SK-N-SH (cell line): ENCODE measurements around the gene EIF4H. TPM values are rescaled to one million over a fixed set of nuclear protein-coding genes. Genes with fewer than 3 reads are reported as not detected.

Source experiments
- CTCF ChIA-PET: fragments of 300-600, 350-600 bp; formaldehyde crosslinking; extraction: SDS; loops from one replicate; lab custom pipeline; 2021; lab: Yijun Ruan, JAX
- POLR2A ChIA-PET: fragments of 350-600 bp; sonication (Branson Sonifier 250); formaldehyde crosslinking; extraction: SDS; loops from one replicate; lab custom pipeline; 2020; ENCODE audit warnings: antibody characterized with exemption, inconsistent platforms; lab: Yijun Ruan, JAX
- DNase-seq: peaks from one replicate; pipeline ENCODE4 v3.0.0; 2012
- H2AFZ ChIP-seq: fragments of 200-600 bp; sonication (generic); 2 replicates; pipeline ENCODE4 v1.8.1; 2016; ENCODE audit warnings: antibody characterized with exemption, mild to moderate bottlenecking, low read depth
- H3F3A ChIP-seq: fragments of 200-600 bp; sonication (generic); replicated peaks from 2 replicates; pipeline ENCODE3; 2016; ENCODE audit warnings: antibody characterized with exemption, mild to moderate bottlenecking; ENCODE audit not compliant: insufficient read depth
- H3K27ac ChIP-seq, 2 experiments: fragments of 200-500 bp in 1 of 2; fragments of 200-600 bp in 1 of 2; sonication (Bioruptor generic) in 1 of 2; sonication (generic), shearing (Covaris generic) in 1 of 2; 2 replicates each; pipeline versions ENCODE4 v1.5.1 to v1.6.1; 2014 to 2016; ENCODE audit warnings: low read depth in 2 of 2, inconsistent platforms in 1 of 2, low read length in 1 of 2, mild to moderate bottlenecking in 1 of 2, mixed read lengths in 1 of 2
- H3K27me3 ChIP-seq: fragments of 200-600 bp; sonication (generic), shearing (Covaris generic); 2 replicates; pipeline ENCODE4 v1.6.1; 2016; ENCODE audit warnings: mixed run types; ENCODE audit not compliant: insufficient read depth
- H3K36me3 ChIP-seq, 2 experiments: fragments of 200-500 bp in 1 of 2; fragments of 200-600 bp in 1 of 2; sonication (Bioruptor generic) in 1 of 2; sonication (generic) in 1 of 2; replicated peaks in 1 of 2; 2 replicates each; pipeline versions ENCODE3 to v1.5.1; 2014 to 2016; ENCODE audit warnings: low read length in 1 of 2, mild to moderate bottlenecking in 1 of 2; ENCODE audit not compliant: insufficient read depth in 2 of 2, control insufficient read depth in 1 of 2
- H3K4me1 ChIP-seq, 2 experiments: fragments of 200-500 bp in 1 of 2; fragments of 200-600 bp in 1 of 2; sonication (Bioruptor generic) in 1 of 2; sonication (generic), shearing (Covaris generic) in 1 of 2; 2 replicates each; pipeline versions ENCODE4 v1.5.1 to v1.6.1; 2014 to 2016; ENCODE audit warnings: low read depth in 1 of 2, low read length in 1 of 2, mixed run types in 1 of 2; ENCODE audit not compliant: insufficient read depth in 2 of 2, control insufficient read depth in 1 of 2
- H3K4me2 ChIP-seq: fragments of 200-600 bp; sonication (generic), shearing (Covaris generic); 2 replicates; pipeline ENCODE4 v1.6.1; 2017; ENCODE audit warnings: mixed run types
- H3K4me3 ChIP-seq, 2 experiments: fragments of 200-500 bp in 1 of 2; fragments of 200-600 bp in 1 of 2; sonication (Bioruptor generic) in 1 of 2; sonication (generic), shearing (Covaris generic) in 1 of 2; 2 replicates each; pipeline versions ENCODE4 v1.5.1 to v1.8.1; 2014 to 2016; ENCODE audit warnings: low read depth in 2 of 2, inconsistent platforms in 1 of 2, low read length in 1 of 2, mild to moderate bottlenecking in 1 of 2, mixed read lengths in 1 of 2, moderate library complexity in 1 of 2
- H3K79me2 ChIP-seq: fragments of 200-600 bp; sonication (generic); 2 replicates; pipeline ENCODE4 v1.8.1; 2017; ENCODE audit warnings: mild to moderate bottlenecking; ENCODE audit not compliant: insufficient read depth
- H3K9ac ChIP-seq: fragments of 200-600 bp; sonication (generic); 2 replicates; pipeline ENCODE4 v1.6.1; 2017; ENCODE audit warnings: mixed run types
- H3K9me2 ChIP-seq: fragments of 200-600 bp; sonication (generic); 2 replicates; pipeline ENCODE4 v1.6.1; 2017; ENCODE audit warnings: mixed run types
- H3K9me3 ChIP-seq: fragments of 200-600 bp; sonication (generic); 2 replicates; pipeline ENCODE4 v1.6.1; 2017; ENCODE audit warnings: mixed run types, mild to moderate bottlenecking, moderate library complexity
- H4K20me1 ChIP-seq: fragments of 200-600 bp; sonication (generic); 2 replicates; pipeline ENCODE4 v1.6.1; 2017; ENCODE audit warnings: mild to moderate bottlenecking, mixed run types; ENCODE audit not compliant: insufficient read depth
- ELF1 ChIP-seq: IDR thresholded peaks from 2 replicates; pipeline ENCODE4 v1.4.0; 2012
- EP300 ChIP-seq, 2 experiments: IDR thresholded peaks; 2 replicates each; pipeline versions ENCODE4 v1.4.0 to v1.6.1; 2012; ENCODE audit warnings: borderline replicate concordance in 1 of 2, low read depth in 1 of 2, low read length in 1 of 2
- FOSL2 ChIP-seq: IDR thresholded peaks from 2 replicates; pipeline ENCODE4 v1.4.0; 2012; ENCODE audit warnings: low read depth, mild to moderate bottlenecking, moderate library complexity, borderline replicate concordance
- FOXM1 ChIP-seq: IDR thresholded peaks from 2 replicates; pipeline ENCODE4 v1.4.0; 2012; ENCODE audit warnings: low read depth, mild to moderate bottlenecking
- GATA2 ChIP-seq: sonication (generic); formaldehyde crosslinking; IDR thresholded peaks from 2 replicates; pipeline ENCODE4 v1.5.0; 2020; ENCODE audit warnings: mild to moderate bottlenecking, missing genetic modification reagents
- JUND ChIP-seq: IDR thresholded peaks from 2 replicates; pipeline ENCODE4 v1.4.0; 2012
- NFIC ChIP-seq: IDR thresholded peaks from 2 replicates; pipeline ENCODE4 v1.4.0; 2012; ENCODE audit warnings: borderline replicate concordance
- NRF1 ChIP-seq: IDR thresholded peaks from 2 replicates; pipeline ENCODE4 v1.6.1; 2012; ENCODE audit warnings: low read depth, mild to moderate bottlenecking, low read length
- PBX3 ChIP-seq: IDR thresholded peaks from 2 replicates; pipeline ENCODE4; 2012
- POLR2AphosphoS5 ChIP-seq: IDR thresholded peaks from 2 replicates; pipeline ENCODE4 v1.6.1; 2012; ENCODE audit warnings: low read depth, low read length
- RCOR1 ChIP-seq: fragments of 150-350 bp; IDR thresholded peaks from 2 replicates; pipeline ENCODE4 v1.6.1; 2017; ENCODE audit warnings: antibody characterized with exemption, low read length
- RXRA ChIP-seq: IDR thresholded peaks from 2 replicates; pipeline ENCODE4 v1.4.0; 2012; ENCODE audit warnings: low read depth, mild to moderate bottlenecking, borderline replicate concordance
- SMC3 ChIP-seq: IDR thresholded peaks from 2 replicates; pipeline ENCODE4 v1.6.1; 2012; ENCODE audit warnings: low read depth, low read length, improper control_type of control experiment
- TCF12 ChIP-seq: IDR thresholded peaks from 2 replicates; pipeline ENCODE4 v1.4.0; 2012
- USF1 ChIP-seq: IDR thresholded peaks from 2 replicates; pipeline ENCODE4 v1.4.0; 2012; ENCODE audit warnings: low read depth, borderline replicate concordance
- WGBS: methylation state at CpG from one replicate; pipeline ENCODE4 v1.1.6; 2017; ENCODE audit warnings: low lambda C conversion rate; 5-methylcytosine and 5-hydroxymethylcytosine counted together
- polyA plus RNA-seq, 3 experiments: library from polyadenylated mRNA; depleted of rRNA; stranded (reverse); fragments of >200 nt; gene quantifications; 2 replicates each; pipeline ENCODE4 v1.2.3, GENCODE V29; 2012
- TF ChIP-seq, protein P1 (sequence below): fragments of 150-350 bp; IDR thresholded peaks from 2 replicates; pipeline ENCODE4 v1.6.1; 2017; ENCODE audit warnings: antibody characterized with exemption, low read length, low read depth, borderline replicate concordance
- TF ChIP-seq, protein P2 (sequence below): IDR thresholded peaks from 2 replicates; pipeline ENCODE4 v1.4.0; 2012; ENCODE audit warnings: low read depth

The EIF4H gene
- polyA plus RNA-seq, 1 of the 3 experiments (the other 2 are of a cell fraction) = 468 TPM

GRCh38 chr7:74231232-74231590, 57.1 kb downstream of the EIF4H start:
- Histone ChIP-seq H3K27ac (no peak overlapping the region), H3K36me3 (peaks cover 29 to 51% of the 10 kb centered on the region in 2 experiments), H3K9me3 (no peaks in the 10 kb centered on the region), H2AFZ (no peak overlapping the region), H3K9ac (no peak overlapping the region), H3K4me2 (no peak overlapping the region), H3K4me3 (no peak overlapping the region), H3K79me2 (no peaks in the 10 kb centered on the region), H4K20me1 (no peaks in the 10 kb centered on the region), H3K27me3 (no peaks in the 10 kb centered on the region), H3K4me1 (no peaks in the 10 kb centered on the region), H3F3A (peaks cover 20% of the 10 kb centered on the region), H3K9me2 (no peaks in the 10 kb centered on the region)
- WGBS = 92% methylated on average over 12 of the region's 12 CpGs
- ChIA-PET POLR2A (no interaction called here), CTCF (interaction anchor here (2.4 kb wide), 1 partner anchor 170 kb away, joined by 6 read pairs; no protein-coding TSS in a partner anchor)
- DNase-seq = no peak
- TF ChIP-seq FOXM1 = no peak
- TF ChIP-seq, protein P1, sequence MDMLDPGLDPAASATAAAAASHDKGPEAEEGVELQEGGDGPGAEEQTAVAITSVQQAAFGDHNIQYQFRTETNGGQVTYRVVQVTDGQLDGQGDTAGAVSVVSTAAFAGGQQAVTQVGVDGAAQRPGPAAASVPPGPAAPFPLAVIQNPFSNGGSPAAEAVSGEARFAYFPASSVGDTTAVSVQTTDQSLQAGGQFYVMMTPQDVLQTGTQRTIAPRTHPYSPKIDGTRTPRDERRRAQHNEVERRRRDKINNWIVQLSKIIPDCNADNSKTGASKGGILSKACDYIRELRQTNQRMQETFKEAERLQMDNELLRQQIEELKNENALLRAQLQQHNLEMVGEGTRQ = no peak
- no peak for TF ChIP-seq POLR2AphosphoS5
- TF ChIP-seq RXRA = no peak
- no peak for TF ChIP-seq TCF12
- no peak for TF ChIP-seq USF1
- no peak for TF ChIP-seq EP300 (IDR thresholded peaks at IDR 0.05; ENCODE audit: borderline replicate concordance in 1 of 2, low read depth in 1 of 2, low read length in 1 of 2)
- TF ChIP-seq JUND = no peak

- peak overlapping the region in 1 of 2 experiments; percentile 23; a peak in 1 of 4 replicates for H3K27ac ChIP-seq
- 87% methylated on average over 13 of the region's 13 CpGs for WGBS
- H3K9ac ChIP-seq = no peak overlapping the region
- no peak overlapping the region for H3K4me3 ChIP-seq
- no peaks in the 10 kb centered on the region for H3K4me1 ChIP-seq
- DNase-seq = no peak
- no peaks in the 10 kb centered on the region for H3K9me3 ChIP-seq
- peaks cover 47 to 51% of the 10 kb centered on the region in 2 experiments for H3K36me3 ChIP-seq
- H3K9me2 ChIP-seq = no peaks in the 10 kb centered on the region
- H4K20me1 ChIP-seq = no peaks in the 10 kb centered on the region
- no peak overlapping the region; the same call in 1 of the 2 replicates for H3K4me2 ChIP-seq
- ChIA-PET POLR2A (interaction anchor here (0.6 kb wide), 1 partner anchor 652 kb away, joined by 3 read pairs; no protein-coding TSS in a partner anchor), CTCF (interaction anchor here (3.6 kb wide), 1 partner anchor 27 kb away, joined by 14 read pairs; no protein-coding TSS in a partner anchor)
- H3F3A ChIP-seq = peaks cover 24% of the 10 kb centered on the region
- H3K27me3 ChIP-seq = no peaks in the 10 kb centered on the region
- H2AFZ ChIP-seq = no peak overlapping the region
- H3K79me2 ChIP-seq = no peaks in the 10 kb centered on the region
- TF ChIP-seq, protein P2, sequence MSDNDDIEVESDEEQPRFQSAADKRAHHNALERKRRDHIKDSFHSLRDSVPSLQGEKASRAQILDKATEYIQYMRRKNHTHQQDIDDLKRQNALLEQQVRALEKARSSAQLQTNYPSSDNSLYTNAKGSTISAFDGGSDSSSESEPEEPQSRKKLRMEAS = no peak
- TF ChIP-seq GATA2 (no peak), JUND (peak; percentile 20; the same call in 1 of the 2 replicates), NRF1 (no peak), NFIC (no peak), PBX3 (peak; percentile 27; the same call in 1 of the 2 replicates), TCF12 (no peak), SMC3 (no peak), RCOR1 (no peak), ELF1 (no peak), FOSL2 (peak; percentile 44; the same call in 1 of the 2 replicates)
Measured at GRCh38 chr7:74233655-74234285, 59.6 kb downstream of the EIF4H start.
